NCI-H146 (cell line): ENCODE data around the gene OR52E8.

ENCODE experiments used
- DNase-seq: peaks from one replicate; lab custom pipeline; 2025; lab: John Stamatoyannopoulos, UW

OR52E8 gene

DNA sequence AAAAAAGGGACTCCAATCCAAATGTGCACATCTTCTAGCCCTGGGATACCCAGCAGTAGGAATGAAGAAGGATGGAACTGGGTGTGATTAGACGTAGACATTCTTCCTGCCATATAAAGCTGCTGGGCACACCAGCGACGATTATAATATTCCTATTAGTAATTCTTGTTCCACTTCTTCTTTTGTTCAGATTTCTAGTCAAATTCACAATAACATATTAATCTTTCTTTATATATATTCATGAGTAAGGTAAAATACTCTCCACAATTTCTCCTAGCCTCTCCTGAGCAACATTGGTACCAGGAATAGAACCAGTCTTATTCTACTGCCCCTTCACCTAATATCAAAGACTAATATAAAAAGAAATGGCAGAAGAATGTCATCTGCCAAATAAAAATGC, at the start of gene OR52E8:
TSS of gene OR52E8 (minus strand) at position 101 of the 400 bp plus-strand sequence. CDS start at position 101, 0 bp downstream.
- no peak for DNase-seq

DNA sequence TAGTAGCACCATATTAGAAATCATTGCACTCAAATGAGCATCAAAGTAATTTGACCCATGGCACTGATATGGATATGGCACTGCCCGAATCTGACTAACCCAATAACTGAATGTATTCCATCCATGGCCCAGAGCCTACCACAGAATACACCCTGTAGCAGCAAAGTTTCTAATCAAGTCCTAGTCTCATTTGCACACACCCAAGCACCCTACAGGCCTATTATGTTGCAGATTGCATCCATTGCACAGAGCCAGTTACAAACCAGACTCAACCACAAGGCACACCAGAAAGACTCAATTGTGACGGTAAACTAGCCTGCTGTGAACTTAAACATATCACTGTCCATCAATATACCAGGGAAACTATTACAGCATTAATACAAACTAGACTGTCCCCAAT, 42.0 kb upstream of the OR52E8 start:
- no peak for DNase-seq

DNA sequence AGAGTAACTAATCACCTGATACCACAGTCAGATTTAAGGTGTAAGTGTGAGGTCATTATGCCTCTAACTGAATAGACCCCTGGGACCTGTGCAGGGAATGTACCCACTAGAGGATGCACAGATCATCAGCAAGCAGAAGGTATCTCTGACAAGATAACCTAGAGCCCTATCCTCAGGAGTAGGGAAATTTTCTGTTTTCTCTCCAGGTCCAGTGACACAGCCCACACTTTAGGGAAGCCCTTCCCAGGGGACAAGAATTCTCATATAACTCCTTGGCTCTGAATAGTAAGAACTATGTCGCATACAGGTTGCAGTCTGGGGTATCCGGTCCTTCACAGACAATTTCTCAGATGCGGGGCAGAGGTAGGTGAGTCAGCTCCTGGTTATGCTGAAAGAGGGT, 35.4 kb upstream of the OR52E8 start, which contains the start of gene OR52E5:
TSS of gene OR52E5 (plus strand) at position 301 of the 400 bp plus-strand sequence. CDS start 7,569 bp downstream, outside the sequence.
- no peak for DNase-seq

DNA sequence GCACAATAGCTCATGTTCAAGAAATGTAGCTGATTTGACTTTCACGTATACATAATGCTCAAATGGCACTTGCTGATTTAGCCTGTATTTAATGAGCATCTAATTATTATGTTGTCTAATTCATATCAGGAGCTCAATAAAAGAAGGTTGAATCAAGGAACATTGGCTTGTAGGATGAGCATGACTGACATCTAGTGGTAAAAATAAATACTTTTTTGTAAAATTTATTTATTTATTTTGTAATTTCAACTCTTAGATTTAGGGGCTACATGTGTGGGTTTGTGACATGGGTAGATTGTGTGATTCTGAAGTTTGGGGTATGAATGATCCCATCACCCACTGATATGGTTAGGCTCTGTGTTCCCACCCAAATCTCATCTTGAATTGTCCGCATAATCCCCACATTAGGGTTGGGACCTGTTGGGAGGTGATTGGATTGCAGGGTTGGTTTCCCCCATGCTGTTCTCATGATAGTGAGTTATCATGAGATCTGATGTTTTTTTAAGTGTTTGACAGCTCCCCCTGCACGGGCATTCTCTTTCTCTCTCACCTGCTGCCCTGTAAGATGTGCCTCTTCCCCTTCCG, 33.8 kb upstream of the OR52E8 start:
- DNase-seq, result no peak

DNA sequence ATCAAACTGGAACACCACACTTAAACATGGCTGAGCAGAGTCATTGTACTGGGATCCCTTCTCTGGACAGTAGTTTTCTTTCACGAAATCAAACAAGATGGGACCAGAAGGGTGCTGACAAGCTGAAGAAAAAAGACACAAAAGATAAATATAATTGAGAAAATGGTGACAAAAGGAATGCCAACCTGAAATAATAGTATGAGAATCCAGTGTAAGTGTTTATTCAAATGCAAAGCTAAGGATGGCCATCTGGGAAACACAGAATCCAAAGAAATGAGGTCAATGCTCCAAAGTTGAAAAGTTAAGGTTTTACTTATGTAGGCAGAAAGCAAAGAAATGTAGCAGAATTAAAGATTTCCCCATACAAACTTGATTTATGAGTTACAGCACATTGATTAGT, 30.2 kb upstream of the OR52E8 start:
- no peak for DNase-seq

DNA sequence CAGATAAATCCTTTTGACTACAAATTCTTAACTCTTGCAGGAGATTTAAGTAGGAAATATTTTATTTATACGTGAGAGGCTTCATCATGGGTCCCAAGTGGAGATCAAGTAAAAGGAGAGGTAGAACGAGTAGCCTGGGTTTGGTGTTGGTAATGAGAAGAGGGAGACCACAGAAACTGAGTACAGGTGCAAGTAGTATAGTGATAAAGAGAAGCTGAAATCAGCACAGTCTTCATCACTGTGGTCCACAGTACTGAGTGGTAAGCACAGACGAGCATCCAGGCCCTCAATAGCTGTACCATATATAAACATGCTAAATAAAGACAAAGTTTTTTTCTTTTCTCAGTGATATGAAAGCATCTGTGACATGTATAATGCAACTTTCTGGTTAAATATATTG, 29.7 kb upstream of the OR52E8 start:
- DNase-seq, result no peak

DNA sequence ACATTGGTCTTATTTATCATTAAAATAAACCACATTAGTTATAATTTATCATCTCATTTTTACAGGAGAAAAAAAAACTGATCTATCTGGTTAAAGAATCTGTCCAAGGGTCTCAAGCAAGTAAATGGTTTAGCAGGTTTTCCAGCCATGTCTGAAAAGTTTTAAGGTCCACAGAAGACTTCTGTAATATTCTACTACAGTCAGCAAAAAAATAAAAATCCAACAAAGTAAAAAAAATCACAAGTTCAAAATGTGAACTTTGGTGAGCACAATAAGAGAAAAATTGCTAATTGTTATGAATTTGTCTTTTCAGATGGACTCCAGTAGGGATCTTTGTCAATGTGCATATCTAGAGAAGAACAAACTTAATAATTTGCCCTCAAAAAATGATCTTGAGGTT, 24.3 kb upstream of the OR52E8 start:
- no peak for DNase-seq

DNA sequence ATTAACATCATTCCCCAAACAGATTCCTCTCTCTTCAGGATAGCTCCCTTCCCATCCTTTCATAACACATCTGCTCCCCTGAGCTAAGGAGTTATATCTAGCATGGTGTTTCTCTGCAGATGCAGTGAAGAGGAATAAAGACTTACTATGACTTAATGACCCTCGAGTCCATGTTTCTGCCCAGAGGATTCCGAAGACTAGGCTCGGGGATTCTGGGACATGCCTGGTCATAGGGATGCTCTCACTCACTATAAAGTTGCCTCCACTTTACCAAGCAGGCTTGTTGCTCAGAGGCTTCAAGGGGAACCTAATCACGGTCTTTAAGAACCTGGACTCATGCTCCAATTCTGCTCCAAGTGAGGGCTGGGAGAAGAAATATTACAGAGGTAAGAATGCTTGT, 22.8 kb upstream of the OR52E8 start, which contains the start of gene OR52E4:
TSS of gene OR52E4 (plus strand) at position 301 of the 400 bp plus-strand sequence. CDS start 3,664 bp downstream, outside the sequence.
- no peak for DNase-seq

DNA sequence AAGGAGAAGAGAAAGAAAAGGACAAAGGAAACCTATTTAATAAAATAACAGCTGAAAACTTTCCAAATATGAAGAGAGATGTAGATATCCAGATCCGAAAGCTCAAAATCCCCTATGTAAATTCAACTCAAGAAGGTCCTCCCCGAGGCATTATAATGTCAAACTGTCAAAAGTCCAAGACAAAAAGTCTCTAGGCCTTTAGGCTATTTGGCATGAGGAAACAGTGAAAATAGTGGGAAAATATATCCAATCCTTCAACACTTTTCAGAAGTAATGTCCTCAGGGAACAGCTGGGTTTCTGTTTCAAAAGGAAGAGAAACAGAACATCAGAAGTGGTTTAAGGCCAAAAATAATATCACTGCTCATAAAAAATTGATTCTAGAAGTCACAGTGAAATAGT, 21.1 kb upstream of the OR52E8 start:
- DNase-seq, result no peak

DNA sequence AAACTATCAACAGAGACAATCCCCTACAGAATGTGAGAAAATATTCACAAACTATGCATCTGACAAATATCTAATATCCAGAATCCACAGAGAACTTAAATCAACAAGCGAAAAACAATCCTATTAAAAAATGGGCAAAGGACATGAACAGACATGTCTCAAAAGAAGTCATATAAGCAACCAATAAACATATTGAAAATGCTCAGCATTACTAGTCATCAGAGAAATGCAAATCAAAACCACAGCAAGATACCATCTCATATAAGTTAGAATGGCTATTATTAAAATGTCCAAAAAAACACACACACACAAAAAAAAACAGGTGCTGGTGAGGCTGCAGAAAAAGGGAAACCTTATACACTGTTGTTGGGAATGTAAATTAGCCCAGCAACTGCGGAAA, 8.3 kb upstream of the OR52E8 start:
- DNase-seq, result no peak

DNA sequence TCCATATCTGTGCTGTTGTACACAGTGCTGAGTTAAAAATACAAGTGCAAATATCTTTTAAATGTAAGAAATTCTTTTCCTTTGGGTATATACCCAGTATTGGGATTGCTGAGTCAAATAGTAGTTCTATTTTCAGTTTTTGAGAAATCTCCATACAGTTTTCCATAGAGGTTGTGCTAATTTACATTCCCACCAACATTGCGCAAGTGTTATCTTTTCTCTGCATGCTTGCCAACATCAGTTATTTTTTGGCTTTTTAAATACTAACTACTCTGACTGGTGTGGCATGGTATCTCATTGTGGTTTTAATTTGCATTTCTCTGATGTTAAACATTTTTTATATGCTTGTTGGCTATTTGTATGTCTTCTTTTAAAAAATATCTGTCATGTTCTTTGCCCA, 6.5 kb downstream of the OR52E8 start:
- DNase-seq, result no peak

DNA sequence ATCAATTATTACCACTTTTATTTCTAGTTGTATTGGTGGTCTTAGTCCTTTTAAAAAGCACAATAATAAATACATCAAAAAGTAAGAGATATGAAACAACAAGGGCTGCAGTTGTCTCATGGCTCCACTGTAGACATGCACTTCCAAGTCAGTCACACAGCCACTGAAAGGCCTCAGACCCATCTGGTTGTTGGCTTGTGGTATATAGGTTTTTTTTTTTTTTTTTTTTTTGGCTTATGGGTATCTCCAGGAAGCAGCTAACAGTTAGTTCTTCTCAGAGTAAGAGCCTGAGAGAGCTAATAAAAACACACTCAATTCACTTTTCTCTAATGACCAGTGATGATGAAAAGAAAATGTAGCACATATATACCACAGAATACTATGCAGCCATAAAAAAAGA, 9.8 kb downstream of the OR52E8 start:
- no peak for DNase-seq

DNA sequence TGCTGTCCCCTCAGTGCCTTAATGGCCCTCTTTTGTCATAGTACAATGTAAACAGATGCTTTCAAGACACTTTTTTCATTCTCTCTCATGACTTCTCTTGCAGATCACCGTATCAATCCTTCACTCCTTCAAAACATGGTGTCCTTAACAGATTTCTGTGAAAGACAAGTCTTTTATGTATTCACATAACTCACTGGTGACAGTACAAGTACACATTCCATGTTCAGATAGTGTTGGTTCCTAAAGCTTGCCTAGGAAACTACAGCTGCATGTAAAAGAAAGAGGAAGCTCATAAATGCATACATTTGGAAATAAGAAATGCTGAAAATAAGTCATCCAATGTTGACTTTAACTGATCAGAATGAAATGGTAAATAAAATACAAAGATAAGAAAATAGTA, 10.8 kb downstream of the OR52E8 start:
- no peak for DNase-seq

DNA sequence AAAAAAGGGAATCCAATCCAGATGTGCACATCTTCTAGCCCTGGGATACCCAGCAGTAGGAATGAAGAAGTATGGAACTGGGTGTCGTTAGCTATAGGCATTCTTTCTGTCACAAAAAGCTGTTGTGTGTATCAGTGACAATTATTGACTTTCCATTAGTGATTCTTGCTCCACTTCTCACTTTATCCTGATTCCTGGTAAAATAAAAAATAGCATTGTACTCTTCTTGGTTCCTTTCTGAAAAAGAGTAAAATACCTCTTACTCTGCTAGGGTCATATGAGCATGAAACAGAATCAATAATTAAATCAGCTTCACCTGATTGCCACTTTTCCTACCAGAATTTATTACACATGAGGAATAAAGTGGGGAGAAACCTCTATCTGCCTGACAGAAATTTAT, 15.7 kb downstream of the OR52E8 start, which contains the start of gene OR52E6:
TSS of gene OR52E6 (minus strand) at position 101 of the 400 bp plus-strand sequence. CDS start at position 101, 0 bp downstream.
- no peak for DNase-seq

DNA sequence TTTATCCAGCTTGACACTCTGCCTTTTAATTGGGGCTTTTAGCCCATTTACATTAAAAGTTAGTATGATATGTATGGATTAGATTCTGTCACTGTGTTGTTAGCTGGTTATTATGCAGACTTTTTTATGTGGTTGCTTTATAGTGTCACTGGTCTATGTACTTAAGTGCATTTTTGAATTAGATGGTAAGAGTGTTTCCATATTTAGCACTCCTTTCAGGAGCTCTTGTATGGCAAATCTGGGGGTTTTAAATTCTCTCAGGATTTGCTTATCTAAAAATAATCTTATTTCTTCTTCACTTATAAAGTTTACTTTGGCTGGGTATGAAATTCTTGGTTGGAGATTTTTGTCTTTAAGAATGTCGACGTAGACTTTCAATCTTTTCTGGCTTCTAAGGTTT, 19.8 kb downstream of the OR52E8 start:
- no peak for DNase-seq

DNA sequence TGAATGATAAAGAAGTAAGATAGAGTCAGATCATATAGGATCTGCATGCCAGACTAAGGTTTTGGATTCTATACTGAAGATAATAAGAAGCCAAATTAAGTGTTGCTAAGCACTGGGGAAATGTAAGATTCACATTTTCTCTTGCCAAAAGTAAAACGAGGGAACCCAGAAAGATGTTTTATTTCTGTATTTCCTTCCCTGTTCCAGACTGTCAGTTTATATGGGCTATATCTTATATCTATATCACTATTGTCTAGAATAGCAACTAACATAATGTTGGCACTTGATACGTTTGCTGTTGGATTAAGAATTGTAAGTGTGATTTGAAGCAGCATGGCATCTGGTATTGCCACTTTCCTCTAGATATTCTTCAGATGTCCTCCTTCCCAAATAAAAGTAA, 24.0 kb downstream of the OR52E8 start:
- DNase-seq, result no peak

DNA sequence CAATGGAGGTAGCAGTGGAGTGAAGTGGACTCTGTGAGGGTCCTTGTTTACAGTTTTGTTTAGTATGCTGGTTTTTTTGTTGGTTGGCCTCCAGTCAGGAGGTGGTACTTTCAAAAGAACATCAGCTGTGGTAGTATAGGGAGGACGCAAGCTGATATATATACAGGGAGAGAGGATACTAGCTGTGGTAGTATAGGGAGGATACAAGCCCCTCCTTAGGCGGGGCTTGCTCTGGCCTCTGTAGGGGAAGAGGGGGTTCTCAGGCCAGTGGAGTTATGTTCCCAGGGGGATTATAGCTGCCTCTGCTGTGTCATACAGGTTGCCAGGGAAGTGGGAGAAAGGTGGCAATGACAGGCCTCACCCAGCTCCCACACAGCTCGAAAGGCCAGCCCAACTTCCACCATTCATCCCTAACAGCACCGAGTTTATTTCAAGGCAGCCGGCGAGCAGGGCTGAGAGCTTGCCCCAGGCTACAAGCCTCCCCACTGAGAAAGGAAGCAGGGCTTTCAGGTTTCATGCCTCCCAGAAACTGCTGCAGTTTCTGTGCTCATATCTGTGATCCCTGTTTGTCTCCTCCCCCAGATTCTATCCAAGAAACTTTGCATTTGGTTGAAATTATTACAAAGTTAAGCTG, 26.2 kb downstream of the OR52E8 start:
- no peak for DNase-seq

DNA sequence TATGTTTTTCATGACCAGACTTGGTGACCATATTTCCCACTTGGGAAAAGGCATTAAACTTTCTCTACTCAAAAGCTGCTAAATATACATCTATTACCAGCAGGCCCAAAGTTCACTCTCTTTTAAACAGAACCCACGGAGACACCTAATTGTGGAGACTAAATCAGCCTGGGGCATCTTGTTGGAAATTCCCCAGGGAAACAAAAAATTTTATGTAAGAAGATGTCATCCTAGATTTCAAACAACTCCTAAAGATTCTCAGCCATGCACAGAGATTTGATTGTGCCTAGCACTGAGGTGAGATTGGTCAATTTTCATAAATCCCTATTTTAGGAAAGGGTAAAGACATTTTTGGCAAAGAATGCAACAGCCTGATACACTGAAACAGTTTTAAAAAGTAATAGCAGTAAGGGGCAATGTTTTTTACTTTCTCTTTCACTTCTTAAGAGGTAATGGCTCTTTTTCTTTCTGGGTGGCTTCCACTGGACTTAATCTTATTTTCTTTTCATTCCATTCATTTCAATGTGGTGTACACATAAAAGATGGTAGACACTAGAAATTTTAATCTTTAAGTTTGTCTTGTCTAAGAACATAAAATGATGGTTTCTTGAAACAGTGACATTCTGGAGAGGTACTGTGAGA, 39.1 kb downstream of the OR52E8 start:
- DNase-seq, result no peak

DNA sequence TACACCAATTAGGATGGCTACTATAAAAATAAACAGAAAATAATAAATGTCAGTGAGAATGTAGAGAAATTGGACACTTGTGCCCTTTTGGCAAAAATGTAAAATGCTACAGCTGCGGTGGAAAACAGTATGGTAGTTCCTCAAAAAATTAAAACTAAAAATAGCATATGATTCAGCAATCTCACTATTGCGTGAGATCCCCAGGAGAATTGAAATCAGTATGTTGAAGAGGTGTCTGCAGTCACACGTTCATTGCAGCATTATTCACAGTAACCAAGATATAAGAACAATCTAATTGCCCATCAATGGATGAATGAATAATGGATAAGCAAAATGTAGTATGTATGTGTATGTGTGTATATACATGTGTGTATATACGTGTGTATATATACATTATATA, 42.0 kb downstream of the OR52E8 start:
- no peak for DNase-seq

DNA sequence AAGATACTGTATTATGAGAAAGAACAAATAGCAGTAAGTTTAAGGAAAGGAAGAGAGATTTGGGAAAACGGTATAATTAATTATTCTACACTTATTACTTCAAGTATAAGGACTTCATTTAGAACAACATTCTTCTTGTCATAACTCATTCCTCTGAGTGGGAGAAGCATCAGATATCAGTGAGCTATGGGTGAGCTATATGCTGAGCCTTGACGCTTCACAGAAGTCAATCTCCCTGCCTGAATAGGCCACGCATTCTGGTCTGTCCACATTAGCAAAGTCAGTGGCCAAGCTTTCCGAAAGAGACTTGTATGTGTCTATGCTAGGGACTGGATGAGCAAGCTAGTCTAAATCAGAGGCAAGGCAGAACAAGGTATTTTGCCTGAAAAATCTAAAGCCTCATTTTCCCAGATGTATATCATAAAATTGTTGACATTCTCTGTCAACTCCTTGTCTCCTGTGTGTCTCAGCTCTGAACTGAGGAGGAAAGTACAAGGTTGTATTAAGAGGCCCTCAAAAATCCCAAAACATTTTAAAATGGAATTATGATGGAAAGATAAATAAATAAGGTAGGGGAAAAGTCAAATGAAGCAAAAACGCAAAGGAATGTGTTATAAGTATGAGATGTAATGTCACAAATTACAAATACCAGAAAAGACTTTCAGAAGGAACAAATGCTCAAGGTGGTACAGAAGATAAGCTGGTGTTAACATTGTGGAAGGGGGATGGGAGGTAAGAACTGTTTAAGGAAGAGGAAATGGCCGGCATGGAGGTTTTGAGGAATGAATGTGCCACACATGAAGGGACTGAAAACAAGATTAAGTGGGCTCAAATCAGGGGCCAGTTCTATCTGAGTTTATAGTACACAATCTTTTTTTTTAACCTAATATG, 47.3 kb downstream of the OR52E8 start:
- no peak for DNase-seq

DNA sequence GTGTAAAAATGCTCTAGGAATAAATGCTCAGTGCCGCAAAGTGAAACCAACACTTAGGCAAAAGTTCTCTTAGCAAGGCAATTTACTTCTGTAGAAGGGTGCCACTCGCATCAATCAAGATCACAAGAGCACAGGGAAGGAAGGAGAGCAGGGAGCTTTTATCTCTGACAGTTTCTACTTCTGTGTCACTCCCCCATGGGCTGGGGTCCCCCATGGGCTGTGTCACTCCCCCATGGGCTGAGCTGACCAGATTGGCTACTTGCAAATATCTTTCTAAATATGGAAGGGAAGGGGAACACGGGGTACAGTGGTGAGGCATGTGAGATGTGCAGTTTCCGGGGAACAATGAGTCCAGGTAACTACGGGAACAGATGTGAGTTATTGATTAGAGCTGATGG, 48.4 kb downstream of the OR52E8 start:
- DNase-seq, result no peak

DNA sequence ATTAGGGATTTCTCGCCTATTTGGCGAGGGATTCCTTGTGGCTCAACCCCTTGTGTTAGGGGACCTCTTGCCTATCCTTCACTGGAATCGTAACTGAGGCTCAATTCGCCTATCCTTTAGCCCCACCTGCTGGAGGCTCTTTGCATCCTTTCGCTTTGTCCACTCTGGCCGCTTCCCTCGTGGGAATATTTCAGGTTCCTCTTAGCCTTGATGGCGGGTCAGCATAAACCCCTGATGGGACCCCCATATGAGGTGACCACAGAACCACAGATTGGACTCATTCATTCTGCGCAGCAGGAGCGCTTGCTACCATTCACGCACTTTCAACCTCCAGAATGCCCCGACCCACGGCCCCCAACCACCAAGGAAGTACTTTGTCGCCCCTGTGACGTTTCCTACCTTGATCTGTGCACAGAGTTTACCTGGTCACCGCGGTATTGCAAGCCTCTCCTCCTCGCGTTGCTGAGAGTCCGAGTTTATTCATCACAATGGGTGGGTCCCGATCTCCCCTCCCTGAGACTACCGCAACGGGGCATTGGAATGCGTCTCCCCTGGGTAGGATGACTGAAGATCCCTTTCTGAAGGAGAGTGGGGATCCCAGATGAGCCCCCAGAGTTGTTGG, 48.9 kb downstream of the OR52E8 start, which contains the start of gene OR52N2:
TSS of gene OR52N2 (plus strand) at position 425 of the 622 bp plus-strand sequence. CDS start 11,412 bp downstream, outside the sequence.
- peak; percentile 43 for DNase-seq
